GM18858 (cell line): Measurements from ENCODE around the gene CTNNA3.

Source experiments
- ATAC-seq: cut with Tn5 transposase; IDR thresholded peaks from one replicate; pipeline ENCODE4 v1.9.1; 2021; ENCODE audit not compliant: unreplicated experiment

Gene CTNNA3

DNA sequence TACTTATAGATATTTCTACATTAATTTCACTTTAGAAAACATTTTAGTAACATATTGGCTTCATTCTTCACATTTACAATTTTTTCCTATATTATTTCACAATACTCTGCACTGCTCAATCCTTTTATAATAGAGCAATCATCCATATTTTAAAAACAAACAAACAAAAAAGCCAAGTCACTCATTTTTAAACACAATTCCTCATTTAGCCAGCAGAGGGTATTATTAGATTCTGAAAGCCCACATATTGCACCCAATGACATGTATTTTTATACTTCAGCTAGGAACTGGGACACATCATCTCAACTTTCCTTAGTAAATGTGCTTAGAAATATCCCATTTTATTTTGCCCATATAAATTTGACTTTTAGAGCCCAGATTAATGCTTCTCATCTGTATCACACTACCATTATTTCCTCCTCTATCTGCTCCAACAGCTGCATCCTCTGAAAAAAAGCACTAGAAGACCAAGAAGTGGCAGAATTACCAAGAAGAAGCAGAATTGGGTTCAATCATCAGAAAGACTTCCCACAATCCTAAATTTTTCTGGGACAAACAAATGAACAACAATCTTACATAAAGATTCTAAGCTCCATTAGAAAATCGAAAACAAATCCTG, 29.5 kb downstream of the CTNNA3 start:
- peak; percentile 47 for ATAC-seq

- ATAC-seq = no peak
Observed at GRCh38 chr10:67665491-67665890, 30.5 kb downstream of the CTNNA3 start.

- ATAC-seq = no peak
Observed at GRCh38 chr10:67664942-67665341, 31.1 kb downstream of the CTNNA3 start.

- no peak for ATAC-seq
Observed at GRCh38 chr10:67663449-67664087, 32.4 kb downstream of the CTNNA3 start.

- ATAC-seq = no peak
Observed at GRCh38 chr10:67662415-67662814, 33.6 kb downstream of the CTNNA3 start.

DNA sequence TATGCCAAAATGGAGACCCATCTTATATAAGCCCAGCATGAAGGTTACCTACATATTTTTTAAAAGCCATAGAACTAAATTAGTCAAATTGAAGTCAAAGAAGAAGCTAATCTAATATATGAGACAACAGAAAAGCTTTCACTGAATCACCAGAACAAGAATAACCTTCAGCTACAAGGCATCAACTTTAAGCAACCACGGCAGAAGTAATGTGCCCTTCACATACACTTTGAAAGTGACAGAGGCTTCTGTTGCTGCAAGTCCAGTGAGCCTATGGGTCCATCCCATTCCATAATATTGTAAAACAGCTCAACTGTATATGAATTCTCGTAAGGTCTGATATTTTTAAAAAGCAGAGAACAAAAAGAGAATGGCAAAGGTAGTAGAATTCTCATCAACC, 36.5 kb downstream of the CTNNA3 start:
- ATAC-seq = no peak

- no peak for ATAC-seq
Observed at GRCh38 chr10:67657775-67658174, 38.2 kb downstream of the CTNNA3 start.

- no peak for ATAC-seq
Observed at GRCh38 chr10:67650558-67650957, 45.4 kb downstream of the CTNNA3 start.

- no peak for ATAC-seq
Observed at GRCh38 chr10:67648613-67649229, 47.3 kb downstream of the CTNNA3 start.

DNA sequence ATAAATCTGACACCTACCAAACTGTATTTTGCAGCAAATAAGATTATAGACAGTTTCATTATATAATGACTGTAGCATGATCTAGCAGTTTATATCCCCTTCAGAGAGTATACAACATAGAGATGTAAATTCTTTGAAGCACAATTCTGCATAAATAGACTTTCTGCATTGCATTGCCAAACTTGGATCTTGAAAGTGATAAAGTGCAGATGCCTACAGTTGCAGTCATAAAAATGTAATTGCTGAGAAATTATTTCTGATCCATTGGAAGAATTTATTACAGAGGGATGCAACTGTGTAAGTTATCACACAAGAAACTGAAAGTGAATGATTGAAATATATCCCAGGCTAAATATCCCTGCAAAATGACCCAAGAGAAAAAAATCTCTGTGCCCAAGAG, 65.1 kb downstream of the CTNNA3 start:
- no peak for ATAC-seq

DNA sequence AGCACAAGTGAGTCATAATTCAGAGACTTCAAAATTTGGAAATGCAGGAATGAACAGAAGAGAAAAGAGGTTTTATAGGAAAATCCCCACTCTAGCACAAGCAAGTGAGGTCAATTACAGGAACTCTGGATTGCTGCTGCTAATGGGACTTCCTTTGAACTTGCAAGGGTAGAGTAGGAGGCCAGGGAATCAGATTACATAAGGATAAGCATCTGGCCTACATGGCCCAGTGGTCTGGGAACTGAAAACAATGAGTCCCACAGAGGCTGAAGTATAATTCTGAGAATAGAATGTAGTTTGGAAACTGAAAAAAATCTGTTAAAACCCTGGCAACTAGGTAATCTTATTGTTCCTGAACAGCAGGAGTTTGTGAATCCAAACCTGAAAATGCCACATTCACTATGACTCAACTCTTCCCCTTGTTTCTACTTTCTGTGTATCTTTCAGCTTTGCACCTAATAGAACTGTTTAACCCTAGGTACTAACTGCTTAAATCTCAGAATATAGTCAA, 66.5 kb downstream of the CTNNA3 start:
- no peak for ATAC-seq

GRCh38 chr10:67622984-67623383, 73.0 kb downstream of the CTNNA3 start:
- ATAC-seq = no peak

- no peak for ATAC-seq
Observed at GRCh38 chr10:67622511-67622910, 73.5 kb downstream of the CTNNA3 start.

DNA sequence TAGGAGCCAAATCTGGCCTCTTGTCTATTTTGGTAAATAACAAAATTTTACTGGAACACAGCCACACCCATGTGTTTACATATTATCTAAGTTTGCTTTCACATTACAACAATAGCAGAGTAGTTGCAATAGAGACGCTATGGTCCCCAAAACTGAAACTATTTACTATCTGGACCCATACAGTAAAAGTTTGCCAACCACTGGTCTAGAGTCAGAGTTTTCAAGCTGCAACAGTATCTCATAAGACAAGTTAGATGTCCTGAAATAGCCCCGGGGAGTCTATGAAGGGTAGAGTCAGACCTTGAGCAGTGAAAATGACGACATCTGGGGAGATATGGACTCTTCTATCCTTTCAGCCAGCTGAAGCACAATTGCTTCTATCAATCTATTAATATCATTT, 74.2 kb downstream of the CTNNA3 start:
- peak; percentile 42 for ATAC-seq

- ATAC-seq = no peak
Observed at GRCh38 chr10:67618116-67618515, 77.9 kb downstream of the CTNNA3 start.

DNA sequence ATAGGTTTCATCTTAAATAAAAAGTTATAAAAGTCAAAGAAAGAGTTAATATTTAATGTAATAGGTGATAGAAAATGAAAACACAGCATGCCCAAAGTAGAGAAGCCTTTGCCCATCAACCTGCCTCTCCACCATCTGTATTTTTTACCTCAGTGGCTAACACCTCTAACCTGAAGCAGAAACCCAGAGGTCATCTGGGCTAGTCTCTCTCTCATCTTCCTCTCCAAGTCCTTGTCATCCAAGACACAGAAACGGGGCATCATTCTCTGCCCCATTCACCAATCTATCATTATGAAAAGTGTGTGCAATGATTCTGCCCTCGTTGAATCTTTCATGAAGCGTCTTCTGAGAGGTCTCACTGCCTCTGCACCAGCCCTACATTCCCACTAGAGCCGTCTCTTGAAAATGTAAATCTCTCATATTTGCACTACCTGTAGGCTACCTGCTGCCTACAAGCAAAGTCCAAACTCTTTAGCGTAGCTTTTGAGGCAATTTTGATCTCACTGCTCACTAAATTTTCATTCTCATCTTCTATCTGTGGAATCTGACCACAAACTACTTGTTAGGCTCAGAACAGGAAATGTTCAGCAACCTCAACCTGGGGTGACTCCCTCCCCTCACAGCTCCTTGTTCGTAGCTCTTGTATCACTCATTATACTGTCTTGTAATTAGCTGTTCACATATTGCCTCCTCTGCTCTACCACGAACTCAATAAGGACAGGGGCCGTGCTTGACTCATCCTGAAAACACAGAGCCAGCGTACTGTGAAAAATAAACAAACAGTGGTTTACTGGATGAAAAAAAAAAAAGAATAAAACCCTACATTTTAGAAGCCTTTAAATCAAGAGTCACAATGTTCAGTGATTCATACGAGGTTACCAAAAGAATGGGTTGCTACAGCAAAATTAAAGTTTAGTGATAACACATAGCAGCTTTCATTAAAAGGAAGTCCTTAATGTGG, 83.1 kb downstream of the CTNNA3 start:
- ATAC-seq = peak; percentile 94

DNA sequence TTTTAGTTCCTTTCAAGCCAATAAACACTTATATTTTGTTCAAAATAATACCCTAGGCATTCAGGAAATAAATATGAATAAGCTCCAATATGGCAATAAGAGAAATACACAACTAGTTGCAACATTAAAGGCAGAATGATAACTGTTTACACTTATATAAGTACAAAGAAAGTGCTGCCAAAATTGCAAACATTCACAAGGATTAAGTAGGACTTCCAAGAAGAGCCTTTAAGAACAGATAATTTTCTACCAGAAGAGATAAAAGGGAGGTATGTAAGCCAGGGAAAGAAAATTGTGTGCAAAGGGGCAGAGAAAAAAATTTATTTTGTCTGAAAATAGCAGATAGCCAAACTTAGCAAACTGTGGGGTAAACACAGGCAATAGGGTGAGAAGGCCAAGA, 83.8 kb downstream of the CTNNA3 start:
- ATAC-seq = no peak

DNA sequence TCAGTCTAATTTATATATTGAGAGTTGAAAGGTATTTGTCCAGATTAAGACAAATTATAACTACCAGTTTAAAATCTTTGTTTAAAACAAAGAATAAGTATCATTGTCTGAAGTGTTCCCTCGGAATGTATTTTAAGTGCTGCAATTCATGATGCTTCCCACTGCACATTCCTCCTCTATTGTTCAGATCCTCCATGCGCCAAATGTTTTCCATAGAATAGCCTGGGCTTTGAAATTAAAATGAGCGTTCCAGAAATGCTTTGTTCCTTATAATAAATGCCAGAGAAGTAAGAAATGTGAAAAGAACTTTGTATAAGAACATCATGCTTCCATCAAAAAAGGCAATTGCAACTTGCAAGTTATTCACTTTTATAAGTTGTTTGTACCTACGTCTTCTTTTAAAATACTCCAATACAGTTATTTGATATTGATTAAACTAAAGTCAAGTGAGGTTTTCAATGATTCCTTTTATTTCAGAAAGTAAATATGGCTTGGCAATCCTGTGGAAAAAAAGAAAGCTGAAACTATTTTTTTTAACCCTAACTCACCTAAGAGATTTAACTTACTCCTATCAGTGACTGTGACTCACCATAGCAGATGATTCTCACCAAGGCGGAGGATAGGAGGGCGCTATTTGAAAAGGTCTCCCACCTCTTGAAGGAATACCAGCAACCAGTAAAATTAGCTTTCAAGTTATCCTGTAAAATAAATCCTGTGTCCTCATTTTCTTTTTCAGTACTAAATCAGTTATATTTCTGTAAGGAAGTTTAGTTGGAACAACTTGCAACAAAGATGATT, 85.8 kb downstream of the CTNNA3 start:
- ATAC-seq = no peak

- no peak for ATAC-seq
Observed at GRCh38 chr10:67608001-67608400, 88.0 kb downstream of the CTNNA3 start.

- ATAC-seq = no peak
Observed at GRCh38 chr10:67607472-67607871, 88.5 kb downstream of the CTNNA3 start.
